HepG2 (cell line): ENCODE data around the gene FAM20C. TPM values are rescaled to one million over a fixed set of nuclear protein-coding genes. Genes with fewer than 3 reads are reported as not detected.

Source experiments
- MEF2D ChIP-seq: sonication (generic); formaldehyde crosslinking; IDR thresholded peaks from 2 replicates; pipeline ENCODE4 v1.5.1; 2020; ENCODE audit warnings: mild to moderate bottlenecking, missing genetic modification reagents
- PHB2 ChIP-seq: fragments of 450-650 bp; IDR thresholded peaks from 2 replicates; pipeline ENCODE4 v1.6.1; 2018; ENCODE audit not compliant: partially characterized antibody
- RFXAP ChIP-seq: sonication (generic); formaldehyde crosslinking; IDR thresholded peaks from 2 replicates; pipeline ENCODE4 v1.4.0; 2020; ENCODE audit warnings: missing genetic modification reagents, borderline replicate concordance
- SIN3B ChIP-seq: fragments of 150-350 bp; IDR thresholded peaks from 2 replicates; pipeline ENCODE4 v1.6.1; 2014; ENCODE audit warnings: low read length
- THAP11 ChIP-seq: IDR thresholded peaks from 2 replicates; pipeline ENCODE4 v1.6.1; 2016; ENCODE audit warnings: missing biosample characterization, missing genetic modification reagents
- ZBTB3 ChIP-seq: sonication (generic); formaldehyde crosslinking; IDR thresholded peaks from 2 replicates; pipeline ENCODE4 v1.4.0; 2020; ENCODE audit warnings: low read depth, mild to moderate bottlenecking, moderate library complexity, missing genetic modification reagents, borderline replicate concordance
- ZNF264 ChIP-seq: sonication (generic); formaldehyde crosslinking; IDR thresholded peaks from 2 replicates; pipeline ENCODE4 v1.4.0; 2020; ENCODE audit warnings: missing genetic modification reagents
- polyA plus RNA-seq, 8 experiments: library from polyadenylated mRNA; depleted of rRNA in 3 of 8; stranded (reverse) in 7 of 8; unstranded in 1 of 8; fragments of >200 nt; fragmentation: Illumina TruSeq in 4 of 8; extraction: Trizol in 4 of 8; gene quantifications; 2 replicates each; pipeline versions ENCODE4 v1.2.1 to v1.2.3, GENCODE V29; 2011 to 2016; ENCODE audit warnings: low read depth in 4 of 8, missing spikeins in 1 of 8, mixed read lengths in 1 of 8; ENCODE audit not compliant: insufficient read depth in 1 of 8
- total RNA-seq, 5 experiments: library from RNA; depleted of rRNA; stranded (reverse); fragments of >200 nt; fragmentation: Illumina TruSeq; extraction: Trizol; gene quantifications; 2 replicates each; pipeline ENCODE4 v1.2.3, GENCODE V29; 2016; ENCODE audit warnings: low read depth in 1 of 5
- TF ChIP-seq, protein P1 (sequence below): sonication (generic); formaldehyde crosslinking; IDR thresholded peaks from 2 replicates; pipeline ENCODE4 v1.8.0; 2022; ENCODE audit warnings: mild to moderate bottlenecking, missing genetic modification reagents, moderate library complexity
- TF ChIP-seq, protein P2 (sequence below): sonication (generic); formaldehyde crosslinking; IDR thresholded peaks from 2 replicates; pipeline ENCODE4 v1.5.0; 2020; ENCODE audit warnings: mild to moderate bottlenecking, missing genetic modification reagents
- TF ChIP-seq, protein P3 (sequence below): sonication (generic); formaldehyde crosslinking; IDR thresholded peaks from 2 replicates; pipeline ENCODE4 v1.5.1; 2020; ENCODE audit warnings: missing genetic modification reagents, mild to moderate bottlenecking, borderline replicate concordance
- TF ChIP-seq, protein P4 (sequence below): sonication (generic); formaldehyde crosslinking; IDR thresholded peaks from 2 replicates; pipeline ENCODE4 v1.5.0; 2020; ENCODE audit warnings: missing genetic modification reagents
- TF ChIP-seq, protein P5 (sequence below): sonication (generic); formaldehyde crosslinking; IDR thresholded peaks from 2 replicates; pipeline ENCODE4 v1.8.1; 2023; ENCODE audit warnings: mild to moderate bottlenecking, missing genetic modification reagents
- TF ChIP-seq, protein P6 (sequence below): sonication (generic); formaldehyde crosslinking; IDR thresholded peaks from 2 replicates; pipeline ENCODE4 v1.4.0; 2020; ENCODE audit warnings: mild to moderate bottlenecking, missing genetic modification reagents
- TF ChIP-seq, protein P7 (sequence below): sonication (generic); formaldehyde crosslinking; IDR thresholded peaks from 2 replicates; pipeline ENCODE4 v1.4.0; 2020; ENCODE audit warnings: missing genetic modification reagents

Gene FAM20C
- total and polyA plus RNA-seq, 2 of the 13 experiments (the other 11 are each of a cell fraction or from before 2014, with no cell fraction given), result 11.9 to 19.9 TPM

DNA sequence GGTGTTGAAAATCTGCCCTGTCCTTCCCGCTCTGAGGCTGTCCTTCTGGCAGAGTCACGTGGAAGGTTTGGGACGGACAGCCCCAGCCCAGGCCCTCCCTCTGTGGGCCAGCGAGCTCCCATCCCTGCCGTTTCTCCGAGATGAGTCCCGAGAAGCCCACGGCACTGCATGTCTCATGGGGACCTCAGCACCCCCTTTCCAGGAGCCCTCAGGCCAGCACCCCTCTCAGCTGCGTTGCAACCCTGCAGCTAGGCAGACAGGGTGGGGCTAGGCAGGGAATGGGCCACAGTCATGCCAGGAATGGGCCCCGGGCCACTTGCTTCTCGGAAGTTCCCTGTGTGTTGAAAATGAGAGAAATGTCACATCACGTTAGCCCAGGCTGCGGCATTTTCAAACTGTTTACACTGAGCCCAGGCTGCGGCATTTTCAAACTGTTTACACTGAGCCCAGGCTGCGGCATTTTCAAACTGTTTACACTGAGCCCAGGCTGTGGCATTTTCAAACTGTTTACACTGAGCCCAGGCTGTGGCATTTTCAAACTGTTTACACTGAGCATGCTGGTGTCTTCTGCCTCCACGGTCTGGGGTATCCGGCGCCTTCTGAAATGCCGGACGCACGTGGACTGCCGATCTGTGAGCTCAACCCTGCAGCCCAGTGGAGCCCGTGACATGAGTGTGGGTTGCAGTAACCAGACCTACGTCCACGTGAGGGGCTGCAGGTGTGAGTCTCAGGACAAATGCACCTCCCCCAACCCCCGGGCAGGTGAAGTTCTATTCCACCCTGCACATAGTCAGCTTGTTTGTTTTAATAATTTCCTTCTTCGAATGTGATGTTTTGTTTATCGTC, 42.6 kb downstream of the FAM20C start (continued):
- TF ChIP-seq, protein P1, sequence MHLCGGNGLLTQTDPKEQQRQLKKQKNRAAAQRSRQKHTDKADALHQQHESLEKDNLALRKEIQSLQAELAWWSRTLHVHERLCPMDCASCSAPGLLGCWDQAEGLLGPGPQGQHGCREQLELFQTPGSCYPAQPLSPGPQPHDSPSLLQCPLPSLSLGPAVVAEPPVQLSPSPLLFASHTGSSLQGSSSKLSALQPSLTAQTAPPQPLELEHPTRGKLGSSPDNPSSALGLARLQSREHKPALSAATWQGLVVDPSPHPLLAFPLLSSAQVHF (CRISPR knock-in tag), result peak; percentile 35; the same call in 1 of the 2 replicates
- TF ChIP-seq SIN3B (no peak), ZBTB3 (CRISPR knock-in tag) (no peak), MEF2D (CRISPR knock-in tag) (peak; percentile 70; the same call in 1 of the 2 replicates), THAP11 (CRISPR knock-in tag) (peak; percentile 72), RFXAP (no peak), PHB2 (no peak), ZNF264 (CRISPR knock-in tag) (0 out of 2 replicates have a peak, but pooled peaks have one; percentile 41)
- TF ChIP-seq, protein P2, sequence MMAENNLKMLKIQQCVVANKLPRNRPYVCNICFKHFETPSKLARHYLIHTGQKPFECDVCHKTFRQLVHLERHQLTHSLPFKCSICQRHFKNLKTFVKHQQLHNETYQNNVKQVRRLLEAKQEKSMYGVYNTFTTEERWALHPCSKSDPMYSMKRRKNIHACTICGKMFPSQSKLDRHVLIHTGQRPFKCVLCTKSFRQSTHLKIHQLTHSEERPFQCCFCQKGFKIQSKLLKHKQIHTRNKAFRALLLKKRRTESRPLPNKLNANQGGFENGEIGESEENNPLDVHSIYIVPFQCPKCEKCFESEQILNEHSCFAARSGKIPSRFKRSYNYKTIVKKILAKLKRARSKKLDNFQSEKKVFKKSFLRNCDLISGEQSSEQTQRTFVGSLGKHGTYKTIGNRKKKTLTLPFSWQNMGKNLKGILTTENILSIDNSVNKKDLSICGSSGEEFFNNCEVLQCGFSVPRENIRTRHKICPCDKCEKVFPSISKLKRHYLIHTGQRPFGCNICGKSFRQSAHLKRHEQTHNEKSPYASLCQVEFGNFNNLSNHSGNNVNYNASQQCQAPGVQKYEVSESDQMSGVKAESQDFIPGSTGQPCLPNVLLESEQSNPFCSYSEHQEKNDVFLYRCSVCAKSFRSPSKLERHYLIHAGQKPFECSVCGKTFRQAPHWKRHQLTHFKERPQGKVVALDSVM (CRISPR knock-in tag), result no peak
- TF ChIP-seq, protein P3, sequence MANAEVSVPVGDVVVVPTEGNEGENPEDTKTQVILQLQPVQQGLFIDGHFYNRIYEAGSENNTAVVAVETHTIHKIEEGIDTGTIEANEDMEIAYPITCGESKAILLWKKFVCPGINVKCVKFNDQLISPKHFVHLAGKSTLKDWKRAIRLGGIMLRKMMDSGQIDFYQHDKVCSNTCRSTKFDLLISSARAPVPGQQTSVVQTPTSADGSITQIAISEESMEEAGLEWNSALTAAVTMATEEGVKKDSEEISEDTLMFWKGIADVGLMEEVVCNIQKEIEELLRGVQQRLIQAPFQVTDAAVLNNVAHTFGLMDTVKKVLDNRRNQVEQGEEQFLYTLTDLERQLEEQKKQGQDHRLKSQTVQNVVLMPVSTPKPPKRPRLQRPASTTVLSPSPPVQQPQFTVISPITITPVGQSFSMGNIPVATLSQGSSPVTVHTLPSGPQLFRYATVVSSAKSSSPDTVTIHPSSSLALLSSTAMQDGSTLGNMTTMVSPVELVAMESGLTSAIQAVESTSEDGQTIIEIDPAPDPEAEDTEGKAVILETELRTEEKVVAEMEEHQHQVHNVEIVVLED, result 0 out of 2 replicates have a peak, but pooled peaks have one; percentile 47
- TF ChIP-seq, protein P4, sequence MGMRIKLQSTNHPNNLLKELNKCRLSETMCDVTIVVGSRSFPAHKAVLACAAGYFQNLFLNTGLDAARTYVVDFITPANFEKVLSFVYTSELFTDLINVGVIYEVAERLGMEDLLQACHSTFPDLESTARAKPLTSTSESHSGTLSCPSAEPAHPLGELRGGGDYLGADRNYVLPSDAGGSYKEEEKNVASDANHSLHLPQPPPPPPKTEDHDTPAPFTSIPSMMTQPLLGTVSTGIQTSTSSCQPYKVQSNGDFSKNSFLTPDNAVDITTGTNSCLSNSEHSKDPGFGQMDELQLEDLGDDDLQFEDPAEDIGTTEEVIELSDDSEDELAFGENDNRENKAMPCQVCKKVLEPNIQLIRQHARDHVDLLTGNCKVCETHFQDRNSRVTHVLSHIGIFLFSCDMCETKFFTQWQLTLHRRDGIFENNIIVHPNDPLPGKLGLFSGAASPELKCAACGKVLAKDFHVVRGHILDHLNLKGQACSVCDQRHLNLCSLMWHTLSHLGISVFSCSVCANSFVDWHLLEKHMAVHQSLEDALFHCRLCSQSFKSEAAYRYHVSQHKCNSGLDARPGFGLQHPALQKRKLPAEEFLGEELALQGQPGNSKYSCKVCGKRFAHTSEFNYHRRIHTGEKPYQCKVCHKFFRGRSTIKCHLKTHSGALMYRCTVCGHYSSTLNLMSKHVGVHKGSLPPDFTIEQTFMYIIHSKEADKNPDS (CRISPR knock-in tag), result 0 out of 2 replicates have a peak, but pooled peaks have one; percentile 7
- TF ChIP-seq, protein P5, sequence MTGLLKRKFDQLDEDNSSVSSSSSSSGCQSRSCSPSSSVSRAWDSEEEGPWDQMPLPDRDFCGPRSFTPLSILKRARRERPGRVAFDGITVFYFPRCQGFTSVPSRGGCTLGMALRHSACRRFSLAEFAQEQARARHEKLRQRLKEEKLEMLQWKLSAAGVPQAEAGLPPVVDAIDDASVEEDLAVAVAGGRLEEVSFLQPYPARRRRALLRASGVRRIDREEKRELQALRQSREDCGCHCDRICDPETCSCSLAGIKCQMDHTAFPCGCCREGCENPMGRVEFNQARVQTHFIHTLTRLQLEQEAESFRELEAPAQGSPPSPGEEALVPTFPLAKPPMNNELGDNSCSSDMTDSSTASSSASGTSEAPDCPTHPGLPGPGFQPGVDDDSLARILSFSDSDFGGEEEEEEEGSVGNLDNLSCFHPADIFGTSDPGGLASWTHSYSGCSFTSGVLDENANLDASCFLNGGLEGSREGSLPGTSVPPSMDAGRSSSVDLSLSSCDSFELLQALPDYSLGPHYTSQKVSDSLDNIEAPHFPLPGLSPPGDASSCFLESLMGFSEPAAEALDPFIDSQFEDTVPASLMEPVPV, result 0 out of 2 replicates have a peak, but pooled peaks have one; percentile 22
- TF ChIP-seq, protein P6, sequence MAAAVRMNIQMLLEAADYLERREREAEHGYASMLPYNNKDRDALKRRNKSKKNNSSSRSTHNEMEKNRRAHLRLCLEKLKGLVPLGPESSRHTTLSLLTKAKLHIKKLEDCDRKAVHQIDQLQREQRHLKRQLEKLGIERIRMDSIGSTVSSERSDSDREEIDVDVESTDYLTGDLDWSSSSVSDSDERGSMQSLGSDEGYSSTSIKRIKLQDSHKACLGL (CRISPR knock-in tag), result peak; percentile 41; the same call in 1 of the 2 replicates
- TF ChIP-seq, protein P7, sequence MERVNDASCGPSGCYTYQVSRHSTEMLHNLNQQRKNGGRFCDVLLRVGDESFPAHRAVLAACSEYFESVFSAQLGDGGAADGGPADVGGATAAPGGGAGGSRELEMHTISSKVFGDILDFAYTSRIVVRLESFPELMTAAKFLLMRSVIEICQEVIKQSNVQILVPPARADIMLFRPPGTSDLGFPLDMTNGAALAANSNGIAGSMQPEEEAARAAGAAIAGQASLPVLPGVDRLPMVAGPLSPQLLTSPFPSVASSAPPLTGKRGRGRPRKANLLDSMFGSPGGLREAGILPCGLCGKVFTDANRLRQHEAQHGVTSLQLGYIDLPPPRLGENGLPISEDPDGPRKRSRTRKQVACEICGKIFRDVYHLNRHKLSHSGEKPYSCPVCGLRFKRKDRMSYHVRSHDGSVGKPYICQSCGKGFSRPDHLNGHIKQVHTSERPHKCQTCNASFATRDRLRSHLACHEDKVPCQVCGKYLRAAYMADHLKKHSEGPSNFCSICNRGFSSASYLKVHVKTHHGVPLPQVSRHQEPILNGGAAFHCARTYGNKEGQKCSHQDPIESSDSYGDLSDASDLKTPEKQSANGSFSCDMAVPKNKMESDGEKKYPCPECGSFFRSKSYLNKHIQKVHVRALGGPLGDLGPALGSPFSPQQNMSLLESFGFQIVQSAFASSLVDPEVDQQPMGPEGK, result peak; percentile 8; the same call in 1 of the 2 replicates
